Mucosa of rectum (tissue), 2 donors: Measurements from ENCODE around the gene WASHC2C.
"Not testable (repeated sequence)": the region's sequence is repeated elsewhere in the genome, so short reads cannot be mapped to it uniquely, and the experiment has no call there.

Source experiments
- H3K27ac ChIP-seq, 2 donors: one replicate each; pipeline ENCODE4 v1.7.0; 2013; ENCODE audit warnings: inconsistent platforms in 2 of 2, low read depth in 2 of 2, low read length in 2 of 2
- H3K27me3 ChIP-seq, 2 donors: one replicate each; pipeline ENCODE4 v1.7.0; 2013; ENCODE audit warnings: low read length in 2 of 2; ENCODE audit not compliant: control insufficient read depth in 2 of 2, insufficient read depth in 2 of 2
- H3K36me3 ChIP-seq, 2 donors: one replicate each; pipeline ENCODE4 v1.7.0; 2013; ENCODE audit warnings: low read length in 2 of 2; ENCODE audit not compliant: control insufficient read depth in 2 of 2, insufficient read depth in 2 of 2
- H3K4me1 ChIP-seq, 2 donors: one replicate each; pipeline ENCODE4 v1.7.0; 2013; ENCODE audit warnings: low read length in 2 of 2, mild to moderate bottlenecking in 1 of 2; ENCODE audit not compliant: control insufficient read depth in 2 of 2, insufficient read depth in 2 of 2
- H3K4me3 ChIP-seq, 2 donors: one replicate each; pipeline ENCODE4 v1.7.0; 2013; ENCODE audit warnings: low read length in 2 of 2
- H3K9ac ChIP-seq, 2 donors: one replicate each; pipeline ENCODE4 v1.7.0; 2013; ENCODE audit warnings: low read length in 2 of 2, low read depth in 1 of 2, mild to moderate bottlenecking in 1 of 2
- H3K9me3 ChIP-seq, 2 donors: one replicate each; pipeline ENCODE4 v1.7.0; 2013; ENCODE audit warnings: low read length in 2 of 2; ENCODE audit not compliant: control insufficient read depth in 2 of 2
- donor health status: healthy.
- donor health status: Normal muscosa, but diverticular disease.

The WASHC2C gene

GRCh38 chr10:45726703-45727420, at the start of gene WASHC2C:
Gene WASHC2C (plus strand): TSS chr10:45727266. CDS start chr10:45727318, 52 bp downstream.
- Histone ChIP-seq H3K27ac (peak within 1 kb of the TSS; percentile 77 to 82), H3K9ac (peak within 1 kb of the TSS; percentile 52 to 70), H3K4me3 (peak within 1 kb of the TSS; percentile 73 to 77)
- H3K36me3 ChIP-seq, H3K27me3 ChIP-seq, H3K4me1 ChIP-seq, H3K9me3 ChIP-seq: not testable (repeated sequence)

GRCh38 chr10:45678467-45678866, 48.6 kb upstream of the WASHC2C start:
- H3K9me3 ChIP-seq, H3K4me3 ChIP-seq, H3K36me3 ChIP-seq, H3K9ac ChIP-seq, H3K27me3 ChIP-seq, H3K27ac ChIP-seq, H3K4me1 ChIP-seq: not testable (repeated sequence)

GRCh38 chr10:45710200-45710796, 16.8 kb upstream of the WASHC2C start:
- H3K4me1 ChIP-seq, H3K4me3 ChIP-seq, H3K9me3 ChIP-seq, H3K36me3 ChIP-seq, H3K27ac ChIP-seq, H3K27me3 ChIP-seq, H3K9ac ChIP-seq: not testable (repeated sequence)

GRCh38 chr10:45711223-45711622, 15.8 kb upstream of the WASHC2C start:
- H3K4me3 ChIP-seq, H3K27ac ChIP-seq, H3K4me1 ChIP-seq, H3K27me3 ChIP-seq, H3K9ac ChIP-seq, H3K36me3 ChIP-seq, H3K9me3 ChIP-seq: not testable (repeated sequence)

- not testable (repeated sequence) for H3K27me3 ChIP-seq, H3K4me1 ChIP-seq, H3K27ac ChIP-seq, H3K4me3 ChIP-seq, H3K9ac ChIP-seq, H3K36me3 ChIP-seq, H3K9me3 ChIP-seq
Observed at GRCh38 chr10:45717053-45717452, 10.0 kb upstream of the WASHC2C start.

GRCh38 chr10:45717642-45718041, 9.4 kb upstream of the WASHC2C start:
- not testable (repeated sequence) for H3K27me3 ChIP-seq, H3K36me3 ChIP-seq, H3K9me3 ChIP-seq, H3K9ac ChIP-seq, H3K27ac ChIP-seq, H3K4me3 ChIP-seq, H3K4me1 ChIP-seq

- H3K36me3 ChIP-seq, H3K4me1 ChIP-seq, H3K4me3 ChIP-seq, H3K9ac ChIP-seq, H3K27me3 ChIP-seq, H3K27ac ChIP-seq, H3K9me3 ChIP-seq: not testable (repeated sequence)
Observed at GRCh38 chr10:45721503-45721902, 5.6 kb upstream of the WASHC2C start.

- not testable (repeated sequence) for H3K27ac ChIP-seq, H3K4me3 ChIP-seq, H3K9me3 ChIP-seq, H3K27me3 ChIP-seq, H3K36me3 ChIP-seq, H3K9ac ChIP-seq, H3K4me1 ChIP-seq
Observed at GRCh38 chr10:45723851-45724250, 3.2 kb upstream of the WASHC2C start.

- not testable (repeated sequence) for H3K27me3 ChIP-seq, H3K36me3 ChIP-seq, H3K9me3 ChIP-seq, H3K4me1 ChIP-seq
- H3K27ac ChIP-seq, result peak overlapping the region; percentile 77 to 82
- H3K9ac ChIP-seq, result peak overlapping the region; percentile 48 to 70
- H3K4me3 ChIP-seq, result peak overlapping the region; percentile 73 to 77
Observed at GRCh38 chr10:45727421-45727965, 427 bp downstream of the WASHC2C start.

GRCh38 chr10:45734449-45734848, 7.4 kb downstream of the WASHC2C start:
- not testable (repeated sequence) for H3K27me3 ChIP-seq, H3K9me3 ChIP-seq, H3K4me3 ChIP-seq, H3K4me1 ChIP-seq, H3K27ac ChIP-seq, H3K36me3 ChIP-seq, H3K9ac ChIP-seq
